GM12878 (cell line): Measurements from ENCODE around the gene PLEKHO1. TPM values are rescaled to one million over a fixed set of nuclear protein-coding genes. Genes with fewer than 3 reads are reported as not detected.

Source experiments
- CBX3 ChIP-seq: fragments of 200-600 bp; sonication (generic); IDR thresholded peaks from 2 replicates; pipeline ENCODE4 v1.6.1; 2016; ENCODE audit warnings: low read depth, borderline replicate concordance
- ESRRA ChIP-seq: IDR thresholded peaks from 2 replicates; pipeline ENCODE4 v1.6.1; 2012; ENCODE audit warnings: mild to moderate bottlenecking, low read length, improper control_type of control experiment
- GATAD2B ChIP-seq: fragments of 450-650 bp; conservative IDR thresholded peaks from 2 replicates; pipeline ENCODE4 v1.6.1; 2017; ENCODE audit warnings: low read depth, mild to moderate bottlenecking, moderate library complexity
- HCFC1 ChIP-seq: fragments of 150-350 bp; IDR thresholded peaks from 2 replicates; pipeline ENCODE4 v1.6.1; 2014; ENCODE audit warnings: low read length
- IKZF2 ChIP-seq, 2 experiments: fragments of 450-650 bp; IDR thresholded peaks; 2 replicates each; pipeline ENCODE4 v1.6.1; 2017; ENCODE audit warnings: mild to moderate bottlenecking in 2 of 2, moderate library complexity in 2 of 2
- JUND ChIP-seq: IDR thresholded peaks from 2 replicates; pipeline ENCODE4 v1.6.1; 2012; ENCODE audit warnings: low read depth, mild to moderate bottlenecking, low read length, improper control_type of control experiment, moderate library complexity
- MXI1 ChIP-seq: fragments of 150-350 bp; IDR thresholded peaks from 2 replicates; pipeline ENCODE4 v1.6.1; 2011; ENCODE audit warnings: low read depth, mild to moderate bottlenecking, inconsistent platforms, low read length, improper control_type of control experiment
- NFXL1 ChIP-seq: fragments of 450-650 bp; IDR thresholded peaks from 2 replicates; pipeline ENCODE4 v1.6.1; 2017; ENCODE audit warnings: antibody characterized with exemption, mild to moderate bottlenecking, borderline replicate concordance
- PML ChIP-seq: IDR thresholded peaks from 2 replicates; pipeline ENCODE4 v1.6.1; 2012; ENCODE audit warnings: low read length, inconsistent platforms
- RB1 ChIP-seq: fragments of 450-650 bp; formaldehyde crosslinking; IDR thresholded peaks from 2 replicates; pipeline ENCODE4 v1.6.1; 2017; ENCODE audit warnings: mild to moderate bottlenecking, borderline replicate concordance
- RCOR1 ChIP-seq: conservative IDR thresholded peaks from 2 replicates; pipeline ENCODE4 v1.6.1; 2012; ENCODE audit warnings: low read depth, low read length, improper control_type of control experiment
- RUNX3 ChIP-seq: IDR thresholded peaks from 2 replicates; pipeline ENCODE4 v1.6.1; 2012; ENCODE audit warnings: low read length, inconsistent platforms
- SMARCA5 ChIP-seq: fragments of 450-650 bp; IDR thresholded peaks from 2 replicates; pipeline ENCODE4 v1.6.1; 2017; ENCODE audit warnings: mild to moderate bottlenecking
- TARDBP ChIP-seq: IDR thresholded peaks from 2 replicates; pipeline ENCODE4 v1.6.1; 2016; ENCODE audit warnings: borderline replicate concordance
- ZNF24 ChIP-seq: fragments of 450-650 bp; IDR thresholded peaks from 2 replicates; pipeline ENCODE4 v1.6.1; 2017; ENCODE audit warnings: antibody characterized with exemption, mild to moderate bottlenecking
- ZZZ3 ChIP-seq: IDR thresholded peaks from 2 replicates; pipeline ENCODE4 v1.6.1; 2011; ENCODE audit warnings: low read depth; ENCODE audit not compliant: control insufficient read depth, insufficient read length
- polyA plus RNA-seq, 11 experiments: library from polyadenylated mRNA; depleted of rRNA in 4 of 11; unstranded in 6 of 11; stranded (reverse) in 5 of 11; fragments of >200 nt; fragmentation: Nextera tagmentation in 4 of 11; fragmentation: Illumina TruSeq in 1 of 11; extraction: Ambion mirVana in 4 of 11; extraction: Trizol in 1 of 11; gene quantifications; 1 replicate in 1 of 11; 2 replicates in 10 of 11; pipeline versions ENCODE4 v1.2.1 to v1.2.3, GENCODE V29; 2011 to 2016; ENCODE audit warnings: inconsistent platforms in 2 of 11, missing spikeins in 2 of 11, low read depth in 1 of 11
- total RNA-seq, 4 experiments: library from RNA; depleted of rRNA in 3 of 4; stranded (reverse); fragments of >200 nt in 3 of 4; fragmentation: Illumina TruSeq in 1 of 4; extraction: Trizol in 1 of 4; gene quantifications; 2 replicates each; pipeline versions ENCODE4 v1.2.1 to v1.2.3, GENCODE V29; 2013 to 2021
- TF ChIP-seq, protein P1 (sequence below): fragments of 450-650 bp; IDR thresholded peaks from 2 replicates; pipeline ENCODE4 v1.6.1; 2017; ENCODE audit warnings: low read depth, mild to moderate bottlenecking, moderate library complexity
- TF ChIP-seq, protein P2 (sequence below): fragments of 150-350 bp; IDR thresholded peaks from 2 replicates; pipeline ENCODE4 v1.6.1; 2014; ENCODE audit warnings: mild to moderate bottlenecking, low read depth, low read length
- TF ChIP-seq, protein P3 (sequence below): fragments of 450-650 bp; IDR thresholded peaks from 2 replicates; pipeline ENCODE4 v1.6.1; 2017; ENCODE audit warnings: mild to moderate bottlenecking
- TF ChIP-seq, protein P4 (sequence below): IDR thresholded peaks from 2 replicates; pipeline ENCODE4 v1.6.1; 2012; ENCODE audit warnings: mild to moderate bottlenecking, low read depth, low read length

Gene PLEKHO1
- total and polyA plus RNA-seq, 10 of the 15 experiments (the other 5 are each of a cell fraction or from before 2014, with no cell fraction given), result 5.3 to 184 (median 88.8) TPM

DNA sequence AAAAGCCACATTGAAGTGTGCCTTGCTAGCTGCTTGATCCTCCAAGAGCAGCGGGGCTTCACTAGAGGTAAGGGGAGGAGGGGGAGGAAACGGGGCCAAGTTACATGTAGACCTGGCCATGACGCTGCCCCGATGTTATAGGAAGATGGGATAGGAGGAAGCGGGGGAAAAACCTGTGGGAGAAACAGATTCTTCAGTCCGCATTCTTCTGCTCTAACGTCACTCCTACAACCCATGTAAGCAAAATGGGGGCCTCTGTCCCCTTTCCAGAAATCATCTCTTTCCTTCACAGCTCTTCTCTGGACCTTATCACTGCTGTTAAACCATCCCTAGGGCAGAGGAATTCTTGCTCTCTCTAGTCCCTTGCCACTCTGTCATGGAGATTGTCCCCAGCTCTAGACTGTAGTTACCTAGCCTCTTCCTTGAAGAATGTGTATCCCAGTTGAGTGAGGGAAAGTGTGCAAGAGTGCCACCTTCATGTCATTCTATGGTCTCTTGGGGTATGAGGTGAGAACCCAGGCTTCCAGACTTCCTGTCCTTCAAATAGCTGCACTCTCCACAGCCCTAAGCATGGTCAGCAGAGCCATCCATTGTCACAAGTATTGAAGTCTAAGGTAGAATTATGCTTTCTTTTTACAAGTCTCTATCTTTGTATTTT lies 11.4 kb downstream of the PLEKHO1 start (continued):
- TF ChIP-seq RCOR1, result no peak
- TF ChIP-seq IKZF2 (IDR thresholded peaks at IDR 0.05), result no peak; a peak in 2 of 4 replicates
- TF ChIP-seq SMARCA5, result 0 out of 2 replicates have a peak, but pooled peaks have one; percentile 11
- no peak for TF ChIP-seq ZNF24
- no peak; the same call in 1 of the 2 replicates for TF ChIP-seq HCFC1
- TF ChIP-seq PML, result no peak
- TF ChIP-seq RUNX3, result no peak
- TF ChIP-seq, protein P1, sequence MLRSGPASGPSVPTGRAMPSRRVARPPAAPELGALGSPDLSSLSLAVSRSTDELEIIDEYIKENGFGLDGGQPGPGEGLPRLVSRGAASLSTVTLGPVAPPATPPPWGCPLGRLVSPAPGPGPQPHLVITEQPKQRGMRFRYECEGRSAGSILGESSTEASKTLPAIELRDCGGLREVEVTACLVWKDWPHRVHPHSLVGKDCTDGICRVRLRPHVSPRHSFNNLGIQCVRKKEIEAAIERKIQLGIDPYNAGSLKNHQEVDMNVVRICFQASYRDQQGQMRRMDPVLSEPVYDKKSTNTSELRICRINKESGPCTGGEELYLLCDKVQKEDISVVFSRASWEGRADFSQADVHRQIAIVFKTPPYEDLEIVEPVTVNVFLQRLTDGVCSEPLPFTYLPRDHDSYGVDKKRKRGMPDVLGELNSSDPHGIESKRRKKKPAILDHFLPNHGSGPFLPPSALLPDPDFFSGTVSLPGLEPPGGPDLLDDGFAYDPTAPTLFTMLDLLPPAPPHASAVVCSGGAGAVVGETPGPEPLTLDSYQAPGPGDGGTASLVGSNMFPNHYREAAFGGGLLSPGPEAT, result no peak
- no peak for TF ChIP-seq ESRRA
- TF ChIP-seq TARDBP, result no peak
- no peak for TF ChIP-seq CBX3
- TF ChIP-seq NFXL1, result no peak
- TF ChIP-seq RB1, result no peak
- TF ChIP-seq, protein P2, sequence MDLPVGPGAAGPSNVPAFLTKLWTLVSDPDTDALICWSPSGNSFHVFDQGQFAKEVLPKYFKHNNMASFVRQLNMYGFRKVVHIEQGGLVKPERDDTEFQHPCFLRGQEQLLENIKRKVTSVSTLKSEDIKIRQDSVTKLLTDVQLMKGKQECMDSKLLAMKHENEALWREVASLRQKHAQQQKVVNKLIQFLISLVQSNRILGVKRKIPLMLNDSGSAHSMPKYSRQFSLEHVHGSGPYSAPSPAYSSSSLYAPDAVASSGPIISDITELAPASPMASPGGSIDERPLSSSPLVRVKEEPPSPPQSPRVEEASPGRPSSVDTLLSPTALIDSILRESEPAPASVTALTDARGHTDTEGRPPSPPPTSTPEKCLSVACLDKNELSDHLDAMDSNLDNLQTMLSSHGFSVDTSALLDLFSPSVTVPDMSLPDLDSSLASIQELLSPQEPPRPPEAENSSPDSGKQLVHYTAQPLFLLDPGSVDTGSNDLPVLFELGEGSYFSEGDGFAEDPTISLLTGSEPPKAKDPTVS, result no peak
- TF ChIP-seq JUND, result peak; percentile 28; the same call in 1 of the 2 replicates
- no peak for TF ChIP-seq ZZZ3
- TF ChIP-seq MXI1, result no peak
- TF ChIP-seq, protein P3, sequence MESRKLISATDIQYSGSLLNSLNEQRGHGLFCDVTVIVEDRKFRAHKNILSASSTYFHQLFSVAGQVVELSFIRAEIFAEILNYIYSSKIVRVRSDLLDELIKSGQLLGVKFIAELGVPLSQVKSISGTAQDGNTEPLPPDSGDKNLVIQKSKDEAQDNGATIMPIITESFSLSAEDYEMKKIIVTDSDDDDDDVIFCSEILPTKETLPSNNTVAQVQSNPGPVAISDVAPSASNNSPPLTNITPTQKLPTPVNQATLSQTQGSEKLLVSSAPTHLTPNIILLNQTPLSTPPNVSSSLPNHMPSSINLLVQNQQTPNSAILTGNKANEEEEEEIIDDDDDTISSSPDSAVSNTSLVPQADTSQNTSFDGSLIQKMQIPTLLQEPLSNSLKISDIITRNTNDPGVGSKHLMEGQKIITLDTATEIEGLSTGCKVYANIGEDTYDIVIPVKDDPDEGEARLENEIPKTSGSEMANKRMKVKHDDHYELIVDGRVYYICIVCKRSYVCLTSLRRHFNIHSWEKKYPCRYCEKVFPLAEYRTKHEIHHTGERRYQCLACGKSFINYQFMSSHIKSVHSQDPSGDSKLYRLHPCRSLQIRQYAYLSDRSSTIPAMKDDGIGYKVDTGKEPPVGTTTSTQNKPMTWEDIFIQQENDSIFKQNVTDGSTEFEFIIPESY, result 0 out of 2 replicates have a peak, but pooled peaks have one; percentile 7
- TF ChIP-seq, protein P4, sequence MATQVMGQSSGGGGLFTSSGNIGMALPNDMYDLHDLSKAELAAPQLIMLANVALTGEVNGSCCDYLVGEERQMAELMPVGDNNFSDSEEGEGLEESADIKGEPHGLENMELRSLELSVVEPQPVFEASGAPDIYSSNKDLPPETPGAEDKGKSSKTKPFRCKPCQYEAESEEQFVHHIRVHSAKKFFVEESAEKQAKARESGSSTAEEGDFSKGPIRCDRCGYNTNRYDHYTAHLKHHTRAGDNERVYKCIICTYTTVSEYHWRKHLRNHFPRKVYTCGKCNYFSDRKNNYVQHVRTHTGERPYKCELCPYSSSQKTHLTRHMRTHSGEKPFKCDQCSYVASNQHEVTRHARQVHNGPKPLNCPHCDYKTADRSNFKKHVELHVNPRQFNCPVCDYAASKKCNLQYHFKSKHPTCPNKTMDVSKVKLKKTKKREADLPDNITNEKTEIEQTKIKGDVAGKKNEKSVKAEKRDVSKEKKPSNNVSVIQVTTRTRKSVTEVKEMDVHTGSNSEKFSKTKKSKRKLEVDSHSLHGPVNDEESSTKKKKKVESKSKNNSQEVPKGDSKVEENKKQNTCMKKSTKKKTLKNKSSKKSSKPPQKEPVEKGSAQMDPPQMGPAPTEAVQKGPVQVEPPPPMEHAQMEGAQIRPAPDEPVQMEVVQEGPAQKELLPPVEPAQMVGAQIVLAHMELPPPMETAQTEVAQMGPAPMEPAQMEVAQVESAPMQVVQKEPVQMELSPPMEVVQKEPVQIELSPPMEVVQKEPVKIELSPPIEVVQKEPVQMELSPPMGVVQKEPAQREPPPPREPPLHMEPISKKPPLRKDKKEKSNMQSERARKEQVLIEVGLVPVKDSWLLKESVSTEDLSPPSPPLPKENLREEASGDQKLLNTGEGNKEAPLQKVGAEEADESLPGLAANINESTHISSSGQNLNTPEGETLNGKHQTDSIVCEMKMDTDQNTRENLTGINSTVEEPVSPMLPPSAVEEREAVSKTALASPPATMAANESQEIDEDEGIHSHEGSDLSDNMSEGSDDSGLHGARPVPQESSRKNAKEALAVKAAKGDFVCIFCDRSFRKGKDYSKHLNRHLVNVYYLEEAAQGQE, result no peak
- no peak for TF ChIP-seq GATAD2B
